B cell (primary cell): ENCODE data around the gene PANK4. TPM values are rescaled to one million over a fixed set of nuclear protein-coding genes. Genes with fewer than 3 reads are reported as not detected.

Experiments used
- ATAC-seq: fragments of 200-7000 bp; cut with Tn5 transposase; one replicate; pipeline ENCODE4 v1.10.0; 2021; ENCODE audit warnings: low read depth, mild to moderate bottlenecking, moderate number of reproducible peaks, moderate library complexity
- CTCF ChIA-PET: fragments of 350-600 bp; sonication (Branson Sonifier 250); formaldehyde crosslinking; loops from one replicate; lab custom pipeline; 2021; ENCODE audit warnings: antibody characterized with exemption, inconsistent platforms; lab: Charles Lee
- POLR2A ChIA-PET: fragments of 350-600 bp; sonication (Branson Sonifier 250); formaldehyde crosslinking; loops from one replicate; lab custom pipeline; 2021; ENCODE audit warnings: antibody characterized with exemption; lab: Charles Lee
- DNase-seq: peaks from one replicate; pipeline ENCODE4 v3.0.0; 2013
- H2AFZ ChIP-seq: 2 replicates; pipeline ENCODE4 v1.6.1; 2012; ENCODE audit warnings: mild to moderate bottlenecking, low read depth, low read length; ENCODE audit not compliant: insufficient read depth, poor library complexity, severe bottlenecking
- H3K27ac ChIP-seq, 2 donors: 1 replicate in 1 of 2; 2 replicates in 1 of 2; pipeline ENCODE4 v1.5.1; 2012 to 2013; ENCODE audit warnings: low read length in 2 of 2, mild to moderate bottlenecking in 2 of 2, moderate library complexity in 1 of 2
- H3K27me3 ChIP-seq, 4 experiments: fragments of 200-600 bp in 1 of 4; sonication (generic) in 1 of 4; replicated peaks in 1 of 4; 1 replicate in 2 of 4; 2 replicates in 2 of 4; pipeline versions ENCODE4 v1.6.1 to v1.7.0; 2013 to 2016; ENCODE audit warnings: low read length in 3 of 4, mild to moderate bottlenecking in 2 of 4, mixed read lengths in 1 of 4, moderate library complexity in 1 of 4; ENCODE audit not compliant: insufficient read depth in 4 of 4, control insufficient read depth in 3 of 4; ENCODE audit errors: control extremely low read depth in 1 of 4
- H3K36me3 ChIP-seq, 2 experiments: replicated peaks in 1 of 2; 1 replicate in 1 of 2; 2 replicates in 1 of 2; pipeline versions ENCODE4 v1.6.1 to v1.7.1; 2013; ENCODE audit warnings: low read length in 1 of 2; ENCODE audit not compliant: insufficient read depth in 2 of 2, control insufficient read depth in 1 of 2; ENCODE audit errors: control extremely low read depth in 1 of 2, extremely low read depth in 1 of 2
- H3K4me1 ChIP-seq, 2 donors: fragments of 200-600 bp in 1 of 2; sonication (generic) in 1 of 2; 1 replicate in 1 of 2; 2 replicates in 1 of 2; pipeline versions ENCODE4 v1.5.1 to v1.6.1; 2013 to 2017; ENCODE audit warnings: low read length in 2 of 2; ENCODE audit not compliant: control insufficient read depth in 2 of 2, insufficient read depth in 2 of 2
- H3K4me2 ChIP-seq: replicated peaks from 2 replicates; pipeline ENCODE3; 2012; ENCODE audit warnings: mild to moderate bottlenecking, low read depth, low read length; ENCODE audit not compliant: poor library complexity, severe bottlenecking
- H3K4me3 ChIP-seq, 5 experiments: fragments of 200-600 bp in 1 of 5; sonication (generic) in 1 of 5; 1 replicate in 3 of 5; 2 replicates in 2 of 5; pipeline versions ENCODE4 v1.5.1 to v1.7.0; 2011 to 2016; ENCODE audit warnings: low read length in 4 of 5, mild to moderate bottlenecking in 4 of 5, low read depth in 2 of 5, control low read depth in 1 of 5, moderate library complexity in 1 of 5; ENCODE audit not compliant: insufficient read depth in 1 of 5; ENCODE audit errors: control extremely low read depth in 1 of 5, extremely low read depth in 1 of 5
- H3K79me2 ChIP-seq: fragments of 200-600 bp; sonication (generic); one replicate; pipeline ENCODE4 v1.6.0; 2016; ENCODE audit warnings: low read length; ENCODE audit not compliant: control insufficient read depth, insufficient read depth
- H3K9ac ChIP-seq: fragments of 200-600 bp; sonication (generic); 2 replicates; pipeline ENCODE4 v1.6.1; 2017; ENCODE audit warnings: mild to moderate bottlenecking, low read length, moderate library complexity
- H3K9me3 ChIP-seq, 3 donors: one replicate each; pipeline versions ENCODE4 v1.6.1 to v1.7.1; 2013; ENCODE audit warnings: low read length in 2 of 3; ENCODE audit not compliant: control insufficient read depth in 2 of 3, insufficient read depth in 1 of 3; ENCODE audit errors: control extremely low read depth in 1 of 3
- H4K20me1 ChIP-seq: 2 replicates; pipeline ENCODE4 v1.6.0; 2012; ENCODE audit warnings: mild to moderate bottlenecking, low read length; ENCODE audit not compliant: insufficient read depth, control insufficient read depth, poor library complexity, severe bottlenecking
- H3K27ac Mint-ChIP-seq: one replicate; pipeline ENCODE4 v1.8.0; 2021; ENCODE audit warnings: mixed read lengths
- H3K27me3 Mint-ChIP-seq: one replicate; pipeline ENCODE4 v1.8.0; 2021; ENCODE audit warnings: mixed read lengths
- H3K4me1 Mint-ChIP-seq: one replicate; pipeline ENCODE4 v1.8.0; 2021; ENCODE audit warnings: mixed read lengths
- H3K4me3 Mint-ChIP-seq: one replicate; pipeline ENCODE4 v1.8.0; 2021; ENCODE audit warnings: mixed read lengths
- H3K9me3 Mint-ChIP-seq: one replicate; pipeline ENCODE4 v1.8.0; 2022; ENCODE audit warnings: mixed read lengths; ENCODE audit not compliant: insufficient read depth
- EZH2 ChIP-seq: IDR thresholded peaks from 2 replicates; pipeline ENCODE4 v1.6.1; 2012; ENCODE audit warnings: borderline replicate concordance, low read depth, mild to moderate bottlenecking, moderate library complexity, low read length; ENCODE audit not compliant: insufficient read depth, poor library complexity, severe bottlenecking
- WGBS: methylation state at CpG from one replicate; pipeline ENCODE4 v1.1.5; 2013; ENCODE audit warnings: missing lambda C conversion rate; ENCODE audit not compliant: insufficient coverage; 5-methylcytosine and 5-hydroxymethylcytosine counted together
- intact Hi-C: fragments of 100-400 bp; cut with micrococcal nuclease; formaldehyde crosslinking; loops from one replicate; pipeline ENCODE4 v1.10.0; 2022
- polyA minus RNA-seq: library from RNA; depleted of rRNA, polyadenylated mRNA; stranded (reverse); fragments of >200 nt; gene quantifications from 2 replicates; pipeline ENCODE4 v1.2.3, GENCODE V29; 2012
- polyA plus RNA-seq: library from polyadenylated mRNA; depleted of rRNA; stranded (reverse); fragments of >200 nt; gene quantifications from 2 replicates; pipeline ENCODE4 v1.2.3, GENCODE V29; 2012
- total RNA-seq, 2 donors: library from RNA; stranded (reverse); fragments of 120-200 nt in 1 of 2; gene quantifications; 1 replicate in 1 of 2; 2 replicates in 1 of 2; pipeline versions ENCODE4 v1.2.3 to v1.2.4, GENCODE V29; 2013 to 2022
- TF ChIP-seq, protein P1 (sequence below): fragments of 200-600 bp; IDR thresholded peaks from one replicate; pipeline ENCODE4 v1.8.0; 2022; ENCODE audit warnings: antibody characterized with exemption, mild to moderate bottlenecking

The PANK4 gene
- 80.5 and 86.3 TPM in 2 replicates for total RNA-seq
- 27.5 TPM for total RNA-seq (2013)
- 38.0 and 41.7 TPM in 2 replicates for polyA plus RNA-seq
- 43.8 and 72.6 TPM in 2 replicates for polyA minus RNA-seq

DNA sequence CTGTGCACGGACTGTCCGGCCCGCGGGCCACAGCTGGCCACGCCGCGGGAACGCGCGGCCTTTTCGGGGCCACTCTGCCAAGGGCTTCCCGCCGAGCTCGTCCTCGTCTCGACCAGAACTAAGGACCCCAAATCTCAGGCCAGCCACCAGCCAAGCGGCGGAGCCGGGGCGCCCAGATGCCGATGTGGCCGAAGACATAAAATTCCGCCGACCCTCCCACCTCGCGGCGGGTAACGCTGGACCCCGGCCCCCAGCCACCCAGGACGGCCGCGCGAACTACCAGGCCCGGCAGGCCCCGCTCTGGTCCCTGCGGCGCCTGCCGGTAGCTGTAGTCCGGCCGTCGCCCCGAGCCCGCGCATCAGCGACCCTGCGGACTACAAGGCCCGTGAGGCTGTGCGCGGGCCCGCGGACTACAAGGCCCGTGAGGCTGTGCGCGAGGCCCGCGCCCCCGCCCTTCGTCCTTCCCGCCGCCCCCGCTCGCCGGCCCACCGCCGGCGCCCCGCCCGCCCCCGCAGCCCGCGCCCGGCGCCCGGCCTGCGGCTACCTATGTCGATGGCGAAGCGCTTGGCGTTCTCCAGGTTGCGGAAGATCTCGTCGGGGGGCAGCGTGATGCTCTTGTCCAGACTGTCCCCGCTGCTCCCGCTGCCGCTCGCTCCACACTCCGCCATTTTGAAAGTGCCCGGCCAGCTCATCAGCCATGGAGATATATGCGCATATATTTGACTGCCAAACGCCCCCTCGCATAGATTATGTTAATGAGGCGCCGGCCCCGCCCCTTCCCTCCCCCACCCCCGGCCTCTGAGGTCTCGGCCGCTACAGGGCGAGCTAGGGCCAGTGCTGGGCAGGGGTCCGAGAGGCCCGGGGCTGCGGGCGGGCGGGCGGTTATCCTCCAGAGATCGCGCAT lies at the start of gene PANK4:
PANK4 (minus strand) TSS at position 677 of the 904 bp plus-strand sequence; CDS start at position 668, 9 bp downstream.
- Histone ChIP-seq H3K4me1 (peaks cover 41 to 53% of the 10 kb centered on the region in 2 donors), H2AFZ (peak within 1 kb of the TSS; percentile 76), H3K36me3 (peaks cover 0 to 8% of the 10 kb centered on the region in 2 experiments), H3K4me2 (peak within 1 kb of the TSS; percentile 95), H3K27ac (peak within 1 kb of the TSS; percentile 41 to 78), H3K4me3 (peak within 1 kb of the TSS; percentile 48 to 96 (median 74)), H3K9me3 (peaks cover 0 to 6% (median 0%) of the 10 kb centered on the region in 3 donors), H3K9ac (peak within 1 kb of the TSS; percentile 85), H3K27me3 (peaks cover 0 to 24% (median 10%) of the 10 kb centered on the region in 4 experiments), H4K20me1 (peaks cover 59% of the 10 kb centered on the region), H3K79me2 (peaks cover 54% of the 10 kb centered on the region)
- Mint-ChIP-seq H3K27ac (peak within 1 kb of the TSS; percentile 85), H3K4me3 (peak within 1 kb of the TSS; percentile 96), H3K27me3 (no peaks in the 10 kb centered on the region), H3K9me3 (no peaks in the 10 kb centered on the region), H3K4me1 (peaks cover 43% of the 10 kb centered on the region)
- ATAC-seq (peak; percentile 91), DNase-seq (peak; percentile 94)
- intact Hi-C loops: loop anchor here (1.0 to 5.0 kb wide), 7 partner anchors 22 to 609 kb away; partner anchors contain the start of genes CALML6, MORN1, PEX10 and RER1
- TF ChIP-seq EZH2: no peak
- TF ChIP-seq, protein P1, sequence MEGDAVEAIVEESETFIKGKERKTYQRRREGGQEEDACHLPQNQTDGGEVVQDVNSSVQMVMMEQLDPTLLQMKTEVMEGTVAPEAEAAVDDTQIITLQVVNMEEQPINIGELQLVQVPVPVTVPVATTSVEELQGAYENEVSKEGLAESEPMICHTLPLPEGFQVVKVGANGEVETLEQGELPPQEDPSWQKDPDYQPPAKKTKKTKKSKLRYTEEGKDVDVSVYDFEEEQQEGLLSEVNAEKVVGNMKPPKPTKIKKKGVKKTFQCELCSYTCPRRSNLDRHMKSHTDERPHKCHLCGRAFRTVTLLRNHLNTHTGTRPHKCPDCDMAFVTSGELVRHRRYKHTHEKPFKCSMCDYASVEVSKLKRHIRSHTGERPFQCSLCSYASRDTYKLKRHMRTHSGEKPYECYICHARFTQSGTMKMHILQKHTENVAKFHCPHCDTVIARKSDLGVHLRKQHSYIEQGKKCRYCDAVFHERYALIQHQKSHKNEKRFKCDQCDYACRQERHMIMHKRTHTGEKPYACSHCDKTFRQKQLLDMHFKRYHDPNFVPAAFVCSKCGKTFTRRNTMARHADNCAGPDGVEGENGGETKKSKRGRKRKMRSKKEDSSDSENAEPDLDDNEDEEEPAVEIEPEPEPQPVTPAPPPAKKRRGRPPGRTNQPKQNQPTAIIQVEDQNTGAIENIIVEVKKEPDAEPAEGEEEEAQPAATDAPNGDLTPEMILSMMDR: no peak
- WGBS: under 1% methylated on average over 100 of the region's 107 CpGs
- ChIA-PET POLR2A (interaction anchor here (0.5 to 2.5 kb wide), 17 partner anchors 15 to 1374 kb away, joined by 3 to 28 read pairs (median 4); partner anchors contain the start of genes MORN1, PRXL2B, RER1 and TNFRSF14), CTCF (interaction anchor here (1.0 to 1.9 kb wide), 8 partner anchors 22 to 331 kb away, joined by 3 to 20 read pairs (median 5); partner anchors contain the start of genes FAAP20, MORN1, RER1 and TNFRSF14)
